SK-N-SH treated with all-trans-retinoic acid at 6 μM for 48 hours (cell line): ENCODE data around the gene NLRX1.

ENCODE experiments used
- ATAC-seq: fragments of 200-7000 bp; cut with Tn5 transposase; 3 replicates; pipeline ENCODE4 v1.9.1; 2020; ENCODE audit warnings: mild to moderate bottlenecking, moderate library complexity
- ARNTL ChIP-seq: fragments of 450-650 bp; formaldehyde crosslinking; IDR thresholded peaks from 2 replicates; pipeline ENCODE4 v1.5.0; 2020; ENCODE audit warnings: low read depth, mild to moderate bottlenecking, moderate library complexity, borderline replicate concordance
- CSDC2 ChIP-seq: fragments of 250-450 bp; sonication (Bioruptor Pico); IDR thresholded peaks from 2 replicates; pipeline ENCODE4 v1.5.0; 2020; ENCODE audit warnings: mild to moderate bottlenecking, moderate library complexity
- ESRRG ChIP-seq: fragments of 250-450 bp; sonication (Bioruptor Pico); IDR thresholded peaks from 2 replicates; pipeline ENCODE4 v1.6.1; 2021; ENCODE audit warnings: mild to moderate bottlenecking
- GLIS3 ChIP-seq: fragments of 250-450 bp; sonication (Bioruptor Pico); IDR thresholded peaks from 2 replicates; pipeline ENCODE4 v1.5.0; 2020; ENCODE audit warnings: mild to moderate bottlenecking, moderate library complexity
- ISL1 ChIP-seq: fragments of 250-450 bp; sonication (Bioruptor Pico); IDR thresholded peaks from 2 replicates; pipeline ENCODE4 v2.1.2; 2022; ENCODE audit warnings: mild to moderate bottlenecking, moderate library complexity
- OSR1 ChIP-seq: fragments of 250-450 bp; sonication (Bioruptor Pico); IDR thresholded peaks from 2 replicates; pipeline ENCODE4 v1.8.0; 2022; ENCODE audit warnings: moderate library complexity, mild to moderate bottlenecking, inconsistent platforms
- PPARA ChIP-seq: fragments of 250-450 bp; sonication (Bioruptor Pico); IDR thresholded peaks from 2 replicates; pipeline ENCODE4 v1.5.0; 2020; ENCODE audit warnings: mild to moderate bottlenecking, borderline replicate concordance
- RARB ChIP-seq: fragments of 250-450 bp; sonication (Bioruptor Pico); IDR thresholded peaks from 2 replicates; pipeline ENCODE4 v1.8.0; 2021; ENCODE audit warnings: mild to moderate bottlenecking, moderate library complexity
- SNAI2 ChIP-seq: fragments of 250-450 bp; sonication (Bioruptor Pico); IDR thresholded peaks from 2 replicates; pipeline ENCODE4 v1.5.0; 2020; ENCODE audit warnings: mild to moderate bottlenecking, moderate library complexity
- TCF4 ChIP-seq: fragments of 250-450 bp; sonication (Bioruptor Pico); IDR thresholded peaks from 2 replicates; pipeline ENCODE4 v1.8.0; 2021; ENCODE audit warnings: mild to moderate bottlenecking, moderate library complexity, borderline replicate concordance
- TOX ChIP-seq: fragments of 250-450 bp; sonication (Bioruptor Pico); IDR thresholded peaks from 2 replicates; pipeline ENCODE4 v1.8.0; 2021; ENCODE audit warnings: mild to moderate bottlenecking, moderate library complexity, borderline replicate concordance
- ZC3H10 ChIP-seq: fragments of 250-450 bp; sonication (Bioruptor Pico); IDR thresholded peaks from 2 replicates; pipeline ENCODE4 v1.5.1; 2021; ENCODE audit warnings: mild to moderate bottlenecking, moderate library complexity
- ZFP30 ChIP-seq: fragments of 450-650 bp; formaldehyde crosslinking; IDR thresholded peaks from 2 replicates; pipeline ENCODE4 v1.5.0; 2022; ENCODE audit warnings: mild to moderate bottlenecking, moderate library complexity
- ZNF565 ChIP-seq: fragments of 450-650 bp; formaldehyde crosslinking; conservative IDR thresholded peaks from 2 replicates; pipeline ENCODE4 v1.5.0; 2020; ENCODE audit warnings: low read depth, mild to moderate bottlenecking, moderate library complexity
- ZNF70 ChIP-seq: fragments of 450-650 bp; formaldehyde crosslinking; IDR thresholded peaks from 2 replicates; pipeline ENCODE4 v1.5.0; 2020; ENCODE audit warnings: mild to moderate bottlenecking, moderate library complexity
- ZNF8 ChIP-seq: fragments of 450-650 bp; formaldehyde crosslinking; IDR thresholded peaks from 2 replicates; pipeline ENCODE4 v1.5.0; 2020; ENCODE audit warnings: mild to moderate bottlenecking, moderate library complexity
- TF ChIP-seq, protein P1 (sequence below): fragments of 250-450 bp; sonication (Bioruptor Pico); IDR thresholded peaks from 2 replicates; pipeline ENCODE4 v1.5.1; 2021; ENCODE audit warnings: mild to moderate bottlenecking, moderate library complexity
- TF ChIP-seq, protein P2 (sequence below): fragments of 250-450 bp; sonication (Bioruptor Pico); IDR thresholded peaks from 2 replicates; pipeline ENCODE4 v1.8.0; 2021; ENCODE audit warnings: low read depth, mild to moderate bottlenecking, moderate library complexity, borderline replicate concordance
- TF ChIP-seq, protein P3 (sequence below): fragments of 250-450 bp; sonication (Bioruptor Pico); IDR thresholded peaks from 2 replicates; pipeline ENCODE4 v1.5.0; 2020; ENCODE audit warnings: mild to moderate bottlenecking, moderate library complexity
- TF ChIP-seq, protein P4 (sequence below): fragments of 250-450 bp; sonication (Bioruptor Pico); IDR thresholded peaks from 2 replicates; pipeline ENCODE4 v1.8.0; 2020; ENCODE audit warnings: mild to moderate bottlenecking, moderate library complexity, borderline replicate concordance

NLRX1 gene

DNA sequence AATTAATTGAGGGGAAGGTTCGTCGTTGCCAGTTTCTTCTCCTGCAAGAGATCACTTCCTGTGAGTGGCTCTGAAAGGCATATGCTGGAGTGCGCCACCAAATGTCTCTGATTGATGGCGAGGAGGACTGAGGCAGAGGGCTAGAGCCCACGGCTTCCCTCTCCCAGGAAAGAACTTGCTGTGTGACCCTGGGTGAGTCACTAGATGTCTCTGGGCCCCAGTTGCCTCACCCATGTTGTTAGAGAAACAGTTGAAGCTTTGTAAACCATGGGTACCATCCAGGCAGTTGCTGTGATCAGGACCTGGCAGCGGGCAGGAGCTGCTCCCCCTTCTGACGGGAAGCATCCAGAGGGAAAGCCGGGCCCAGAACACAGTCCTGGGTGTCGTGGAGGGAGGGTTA lies 16.5 kb upstream of the NLRX1 start:
- TF ChIP-seq SNAI2 (CRISPR knock-in tag) (no peak), ESRRG (no peak), GLIS3 (no peak), RARB (CRISPR knock-in tag) (no peak), ZNF8 (no peak), ZC3H10 (CRISPR knock-in tag) (no peak), TOX (CRISPR knock-in tag) (no peak), ZFP30 (CRISPR knock-in tag) (no peak), ARNTL (CRISPR knock-in tag) (no peak), ZNF565 (CRISPR knock-in tag) (no peak), PPARA (CRISPR knock-in tag) (no peak), ZNF70 (CRISPR knock-in tag) (no peak), ISL1 (CRISPR knock-in tag) (no peak), OSR1 (CRISPR knock-in tag) (no peak)
- TF ChIP-seq, protein P1, sequence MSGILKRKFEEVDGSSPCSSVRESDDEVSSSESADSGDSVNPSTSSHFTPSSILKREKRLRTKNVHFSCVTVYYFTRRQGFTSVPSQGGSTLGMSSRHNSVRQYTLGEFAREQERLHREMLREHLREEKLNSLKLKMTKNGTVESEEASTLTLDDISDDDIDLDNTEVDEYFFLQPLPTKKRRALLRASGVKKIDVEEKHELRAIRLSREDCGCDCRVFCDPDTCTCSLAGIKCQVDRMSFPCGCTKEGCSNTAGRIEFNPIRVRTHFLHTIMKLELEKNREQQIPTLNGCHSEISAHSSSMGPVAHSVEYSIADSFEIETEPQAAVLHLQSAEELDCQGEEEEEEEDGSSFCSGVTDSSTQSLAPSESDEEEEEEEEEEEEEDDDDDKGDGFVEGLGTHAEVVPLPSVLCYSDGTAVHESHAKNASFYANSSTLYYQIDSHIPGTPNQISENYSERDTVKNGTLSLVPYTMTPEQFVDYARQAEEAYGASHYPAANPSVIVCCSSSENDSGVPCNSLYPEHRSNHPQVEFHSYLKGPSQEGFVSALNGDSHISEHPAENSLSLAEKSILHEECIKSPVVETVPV (CRISPR knock-in tag), result no peak
- TF ChIP-seq, protein P2, sequence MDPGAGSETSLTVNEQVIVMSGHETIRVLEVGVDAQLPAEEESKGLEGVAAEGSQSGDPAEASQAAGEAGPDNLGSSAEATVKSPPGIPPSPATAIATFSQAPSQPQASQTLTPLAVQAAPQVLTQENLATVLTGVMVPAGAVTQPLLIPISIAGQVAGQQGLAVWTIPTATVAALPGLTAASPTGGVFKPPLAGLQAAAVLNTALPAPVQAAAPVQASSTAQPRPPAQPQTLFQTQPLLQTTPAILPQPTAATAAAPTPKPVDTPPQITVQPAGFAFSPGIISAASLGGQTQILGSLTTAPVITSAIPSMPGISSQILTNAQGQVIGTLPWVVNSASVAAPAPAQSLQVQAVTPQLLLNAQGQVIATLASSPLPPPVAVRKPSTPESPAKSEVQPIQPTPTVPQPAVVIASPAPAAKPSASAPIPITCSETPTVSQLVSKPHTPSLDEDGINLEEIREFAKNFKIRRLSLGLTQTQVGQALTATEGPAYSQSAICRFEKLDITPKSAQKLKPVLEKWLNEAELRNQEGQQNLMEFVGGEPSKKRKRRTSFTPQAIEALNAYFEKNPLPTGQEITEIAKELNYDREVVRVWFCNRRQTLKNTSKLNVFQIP (CRISPR knock-in tag), result no peak
- TF ChIP-seq, protein P3, sequence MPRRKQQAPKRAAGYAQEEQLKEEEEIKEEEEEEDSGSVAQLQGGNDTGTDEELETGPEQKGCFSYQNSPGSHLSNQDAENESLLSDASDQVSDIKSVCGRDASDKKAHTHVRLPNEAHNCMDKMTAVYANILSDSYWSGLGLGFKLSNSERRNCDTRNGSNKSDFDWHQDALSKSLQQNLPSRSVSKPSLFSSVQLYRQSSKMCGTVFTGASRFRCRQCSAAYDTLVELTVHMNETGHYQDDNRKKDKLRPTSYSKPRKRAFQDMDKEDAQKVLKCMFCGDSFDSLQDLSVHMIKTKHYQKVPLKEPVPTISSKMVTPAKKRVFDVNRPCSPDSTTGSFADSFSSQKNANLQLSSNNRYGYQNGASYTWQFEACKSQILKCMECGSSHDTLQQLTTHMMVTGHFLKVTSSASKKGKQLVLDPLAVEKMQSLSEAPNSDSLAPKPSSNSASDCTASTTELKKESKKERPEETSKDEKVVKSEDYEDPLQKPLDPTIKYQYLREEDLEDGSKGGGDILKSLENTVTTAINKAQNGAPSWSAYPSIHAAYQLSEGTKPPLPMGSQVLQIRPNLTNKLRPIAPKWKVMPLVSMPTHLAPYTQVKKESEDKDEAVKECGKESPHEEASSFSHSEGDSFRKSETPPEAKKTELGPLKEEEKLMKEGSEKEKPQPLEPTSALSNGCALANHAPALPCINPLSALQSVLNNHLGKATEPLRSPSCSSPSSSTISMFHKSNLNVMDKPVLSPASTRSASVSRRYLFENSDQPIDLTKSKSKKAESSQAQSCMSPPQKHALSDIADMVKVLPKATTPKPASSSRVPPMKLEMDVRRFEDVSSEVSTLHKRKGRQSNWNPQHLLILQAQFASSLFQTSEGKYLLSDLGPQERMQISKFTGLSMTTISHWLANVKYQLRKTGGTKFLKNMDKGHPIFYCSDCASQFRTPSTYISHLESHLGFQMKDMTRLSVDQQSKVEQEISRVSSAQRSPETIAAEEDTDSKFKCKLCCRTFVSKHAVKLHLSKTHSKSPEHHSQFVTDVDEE (CRISPR knock-in tag), result no peak
- TF ChIP-seq, protein P4, sequence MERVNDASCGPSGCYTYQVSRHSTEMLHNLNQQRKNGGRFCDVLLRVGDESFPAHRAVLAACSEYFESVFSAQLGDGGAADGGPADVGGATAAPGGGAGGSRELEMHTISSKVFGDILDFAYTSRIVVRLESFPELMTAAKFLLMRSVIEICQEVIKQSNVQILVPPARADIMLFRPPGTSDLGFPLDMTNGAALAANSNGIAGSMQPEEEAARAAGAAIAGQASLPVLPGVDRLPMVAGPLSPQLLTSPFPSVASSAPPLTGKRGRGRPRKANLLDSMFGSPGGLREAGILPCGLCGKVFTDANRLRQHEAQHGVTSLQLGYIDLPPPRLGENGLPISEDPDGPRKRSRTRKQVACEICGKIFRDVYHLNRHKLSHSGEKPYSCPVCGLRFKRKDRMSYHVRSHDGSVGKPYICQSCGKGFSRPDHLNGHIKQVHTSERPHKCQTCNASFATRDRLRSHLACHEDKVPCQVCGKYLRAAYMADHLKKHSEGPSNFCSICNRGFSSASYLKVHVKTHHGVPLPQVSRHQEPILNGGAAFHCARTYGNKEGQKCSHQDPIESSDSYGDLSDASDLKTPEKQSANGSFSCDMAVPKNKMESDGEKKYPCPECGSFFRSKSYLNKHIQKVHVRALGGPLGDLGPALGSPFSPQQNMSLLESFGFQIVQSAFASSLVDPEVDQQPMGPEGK, result no peak
- no peak for ATAC-seq

DNA sequence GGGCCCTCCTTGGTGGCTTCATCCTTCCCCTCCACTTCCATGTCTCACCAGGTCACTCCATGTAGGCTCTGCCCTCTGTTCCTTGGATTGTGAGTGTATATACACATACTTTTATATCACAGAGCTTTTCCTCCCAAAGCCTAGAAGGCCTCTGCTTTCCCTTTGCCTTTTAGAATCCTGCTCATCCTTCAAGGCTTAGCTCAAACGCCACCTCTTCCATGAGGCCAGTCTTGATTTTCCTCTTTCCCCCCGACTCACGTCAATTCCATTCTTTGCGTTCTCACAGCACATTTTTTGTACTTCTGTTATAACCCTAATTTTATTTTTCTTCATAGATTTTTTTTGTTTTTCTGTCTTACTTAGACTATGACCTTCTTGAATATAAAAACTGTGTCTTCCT lies 15.9 kb upstream of the NLRX1 start:
- TF ChIP-seq ZFP30 (CRISPR knock-in tag), result no peak
- TF ChIP-seq TCF4 (CRISPR knock-in tag), result no peak
- TF ChIP-seq ZC3H10 (CRISPR knock-in tag), result no peak
- TF ChIP-seq CSDC2 (CRISPR knock-in tag), result no peak
- no peak for TF ChIP-seq RARB (CRISPR knock-in tag)
- TF ChIP-seq, protein P3 (CRISPR knock-in tag), result no peak
- ATAC-seq, result no peak
